Endothelial cell of umbilical vein (primary cell): ENCODE data around the gene SDC1. TPM values are rescaled to one million over a fixed set of nuclear protein-coding genes. Genes with fewer than 3 reads are reported as not detected.

Experiments
- Bru-seq: library from RNA; stranded (reverse); fragments of 400-500 nt; gene quantifications from one replicate; lab custom pipeline; 2021; lab: Mats Ljungman, UMichigan
- BruChase-seq, 2 experiments: library from RNA; stranded (reverse); fragments of 400-500 nt; gene quantifications; one replicate each; lab custom pipeline; 2021; lab: Mats Ljungman, UMichigan
- BruUV-seq: library from RNA; stranded (reverse); fragments of 400-500 nt; replicated peaks from 2 replicates; lab custom pipeline; 2021; lab: Mats Ljungman, UMichigan
- CTCF ChIA-PET: fragments of 300-600, 350-600 bp; sonication (Branson Sonifier 250); formaldehyde crosslinking; loops from one replicate; lab custom pipeline; 2021; ENCODE audit warnings: antibody characterized with exemption, inconsistent platforms; lab: Charles Lee
- POLR2A ChIA-PET: fragments of 300-600, 350-600 bp; sonication (Branson Sonifier 250); formaldehyde crosslinking; loops from one replicate; lab custom pipeline; 2021; ENCODE audit warnings: antibody characterized with exemption, inconsistent platforms; lab: Charles Lee
- DNase-seq: peaks from one replicate; pipeline ENCODE4 v3.0.0-alpha.2; 2011; ENCODE audit warnings: low read depth, low spot score
- FAIRE-seq: peaks from 2 replicates; lab custom pipeline; 2011; peaks lifted over from hg19 to GRCh38; lab: Jason Lieb, UNC
- H2AFZ ChIP-seq: 2 replicates; pipeline ENCODE4 v1.6.0; 2012; ENCODE audit warnings: low read depth, low read length, control low read depth, inconsistent platforms
- H3K27ac ChIP-seq: 2 replicates; pipeline ENCODE4 v1.5.1; 2011; ENCODE audit warnings: low read depth, mild to moderate bottlenecking, control low read depth, low read length, moderate library complexity; ENCODE audit not compliant: insufficient read depth
- H3K27me3 ChIP-seq, 2 experiments: 2 replicates each; pipeline versions ENCODE4 v1.6.0 to v1.6.1; 2011; ENCODE audit warnings: low read length in 2 of 2, mixed read lengths in 1 of 2; ENCODE audit not compliant: control insufficient read depth in 2 of 2, insufficient read depth in 2 of 2
- H3K36me3 ChIP-seq, 2 experiments: 2 replicates in 1 of 2; 3 replicates in 1 of 2; pipeline ENCODE4 v1.5.1; 2011; ENCODE audit warnings: low read length in 2 of 2, mild to moderate bottlenecking in 1 of 2, moderate library complexity in 1 of 2; ENCODE audit not compliant: control insufficient read depth in 2 of 2, insufficient read depth in 2 of 2; ENCODE audit errors: extremely low read depth in 1 of 2
- H3K4me1 ChIP-seq: 3 replicates; pipeline ENCODE4 v1.5.1; 2011; ENCODE audit warnings: mild to moderate bottlenecking, low read length; ENCODE audit not compliant: control insufficient read depth, insufficient read depth; ENCODE audit errors: extremely low read depth
- H3K4me2 ChIP-seq: 2 replicates; pipeline ENCODE4 v1.6.1; 2011; ENCODE audit warnings: low read length, control low read depth, mixed read lengths; ENCODE audit not compliant: insufficient read depth
- H3K4me3 ChIP-seq, 3 experiments: fragments of 200-600 bp in 1 of 3; sonication (generic), shearing (Covaris generic) in 1 of 3; replicated peaks in 1 of 3; 2 replicates each; pipeline ENCODE4 v1.5.1; 2011 to 2016; ENCODE audit warnings: control low read depth in 3 of 3, low read length in 3 of 3, mild to moderate bottlenecking in 2 of 3, inconsistent platforms in 1 of 3, low read depth in 1 of 3, moderate library complexity in 1 of 3; ENCODE audit not compliant: insufficient read depth in 1 of 3
- H3K79me2 ChIP-seq: 2 replicates; pipeline ENCODE4 v1.6.0; 2012; ENCODE audit warnings: low read length, inconsistent platforms; ENCODE audit not compliant: control insufficient read depth, insufficient read depth
- H3K9ac ChIP-seq: replicated peaks from 2 replicates; pipeline ENCODE3; 2011; ENCODE audit warnings: low read length, control low read depth; ENCODE audit not compliant: insufficient read depth; ENCODE audit errors: extremely low read depth
- H3K9me1 ChIP-seq: replicated peaks from 3 replicates; pipeline ENCODE4 v1.6.0; 2011; ENCODE audit warnings: mild to moderate bottlenecking, low read length; ENCODE audit not compliant: control insufficient read depth, insufficient read depth; ENCODE audit errors: extremely low read depth
- H3K9me3 ChIP-seq: replicated peaks from 2 replicates; pipeline ENCODE4 v1.5.1; 2012; ENCODE audit warnings: low read length, inconsistent platforms; ENCODE audit not compliant: control insufficient read depth, insufficient read depth
- H4K20me1 ChIP-seq: replicated peaks from 2 replicates; pipeline ENCODE3; 2011; ENCODE audit warnings: mild to moderate bottlenecking, low read length; ENCODE audit not compliant: control insufficient read depth, insufficient read depth; ENCODE audit errors: extremely low read depth
- FOS ChIP-seq: IDR thresholded peaks from 2 replicates; pipeline ENCODE4 v1.6.1; 2011; ENCODE audit warnings: mild to moderate bottlenecking, low read length, moderate library complexity, borderline replicate concordance; ENCODE audit not compliant: insufficient read depth
- JUN ChIP-seq: IDR thresholded peaks from 2 replicates; pipeline ENCODE4 v1.6.1; 2011; ENCODE audit warnings: borderline replicate concordance, low read depth; ENCODE audit not compliant: insufficient read length, insufficient read depth
- POLR2AphosphoS5 ChIP-seq: IDR thresholded peaks from 2 replicates; pipeline ENCODE4 v1.6.1; 2012; ENCODE audit warnings: low read depth, mild to moderate bottlenecking, control low read depth, low read length, moderate library complexity; ENCODE audit not compliant: insufficient read depth
- dilution Hi-C: fragments of 300-500 bp; cut with MboI; formaldehyde crosslinking; loops from one replicate; pipeline ENCODE4 v1.15.0; 2019; ENCODE audit warnings: low sequenced_read_pairs; ENCODE audit not compliant: extremely low pct_ligation_motif_present
- intact Hi-C: fragments of 100-400 bp; cut with micrococcal nuclease; formaldehyde crosslinking; loops from one replicate; pipeline ENCODE4 v1.10.0; 2022
- long read RNA-seq: library from polyadenylated mRNA; stranded (forward); transcript quantifications from one replicate; pipeline ENCODE4 v2.0.0, GENCODE V29; 2021
- polyA minus RNA-seq, 3 experiments: library from RNA; depleted of rRNA, polyadenylated mRNA; stranded (reverse); fragments of >200 nt; gene quantifications; 1 replicate in 1 of 3; 2 replicates in 2 of 3; pipeline ENCODE4 v1.2.3, GENCODE V29; 2011
- polyA plus RNA-seq, 4 experiments: library from polyadenylated mRNA; depleted of rRNA in 3 of 4; stranded (reverse) in 3 of 4; unstranded in 1 of 4; fragments of >200 nt; gene quantifications; 2 replicates each; pipeline versions ENCODE4 v1.2.1 to v1.2.3, GENCODE V29; 2011 to 2012; ENCODE audit warnings: missing spikeins in 1 of 4
- total RNA-seq: library from RNA; stranded (reverse); gene quantifications from 2 replicates; pipeline ENCODE4 v1.2.3, GENCODE V29; 2021
- TF ChIP-seq, protein P1 (sequence below): IDR thresholded peaks from 2 replicates; pipeline ENCODE4 v1.6.1; 2011; ENCODE audit not compliant: insufficient read depth, insufficient read length

Gene SDC1, protein sequence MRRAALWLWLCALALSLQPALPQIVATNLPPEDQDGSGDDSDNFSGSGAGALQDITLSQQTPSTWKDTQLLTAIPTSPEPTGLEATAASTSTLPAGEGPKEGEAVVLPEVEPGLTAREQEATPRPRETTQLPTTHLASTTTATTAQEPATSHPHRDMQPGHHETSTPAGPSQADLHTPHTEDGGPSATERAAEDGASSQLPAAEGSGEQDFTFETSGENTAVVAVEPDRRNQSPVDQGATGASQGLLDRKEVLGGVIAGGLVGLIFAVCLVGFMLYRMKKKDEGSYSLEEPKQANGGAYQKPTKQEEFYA
- 3.5 and 4.0 TPM in 2 replicates for total RNA-seq
- polyA plus RNA-seq = 3.2 and 5.6 TPM in 2 replicates
- polyA plus RNA-seq (2011; cell fraction: cytosol; rRNA removed) = 2.7 and 3.1 TPM in 2 replicates
- polyA plus RNA-seq (2011; cell fraction: nucleus; rRNA removed) = 1.4 and 2.0 TPM in 2 replicates
- polyA plus RNA-seq (2012) = 10.6 and 11.3 TPM in 2 replicates
- polyA minus RNA-seq = 1.1 and 2.3 TPM in 2 replicates
- 15.5 TPM for polyA minus RNA-seq (2011; cell fraction: cytosol; rRNA and poly(A)+ RNA removed)
- polyA minus RNA-seq (2011; cell fraction: nucleus; rRNA and poly(A)+ RNA removed) = 1.3 TPM in 2 replicates
- Bru-seq, nascent RNA = percentile 27 among the genes with signal in this experiment
- BruChase-seq, experiment 1, labeled RNA remaining after a 6-hour chase = percentile 40 among the genes with signal in this experiment
- BruChase-seq, experiment 2, labeled RNA remaining after a 2-hour chase = percentile 34 among the genes with signal in this experiment
- long read RNA-seq, partial matches to known transcripts = 1 of 4 reads
- long read RNA-seq, other reads (novel, unspliced or antisense) = 0 of 4 reads

DNA sequence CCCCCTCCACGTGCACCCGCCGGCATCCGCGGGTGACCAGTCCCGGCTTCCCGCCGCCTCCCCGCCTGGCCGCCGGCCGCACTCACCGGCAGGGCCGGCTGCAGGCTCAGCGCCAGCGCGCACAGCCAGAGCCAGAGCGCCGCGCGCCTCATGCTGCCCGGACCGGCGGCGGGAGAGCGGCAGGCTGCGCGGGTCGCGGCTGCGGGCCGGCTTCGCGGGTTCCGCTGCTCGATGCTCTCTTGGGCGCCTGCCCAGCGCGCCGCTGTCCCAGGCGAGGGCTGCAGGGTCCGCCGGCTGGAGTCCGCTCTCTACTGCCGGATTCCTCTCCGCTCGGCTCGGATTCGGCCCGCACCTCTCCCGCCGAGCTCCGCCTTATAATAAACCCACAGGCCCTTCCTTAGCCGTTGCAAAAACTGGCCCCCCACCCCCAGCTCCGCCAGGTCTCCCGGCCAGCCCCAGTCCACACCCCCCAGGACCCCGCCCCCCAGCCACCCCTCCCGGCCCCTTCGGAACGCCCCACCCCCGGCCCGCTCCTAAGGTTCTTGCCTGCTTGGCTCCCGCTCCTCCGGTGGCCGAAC lies at the start of gene SDC1:
SDC1 (minus strand) TSS at position 415 of the 578 bp plus-strand sequence; CDS start at position 152, 263 bp downstream.
- Histone ChIP-seq H4K20me1 (no peaks in the 10 kb centered on the region), H3K27ac (no peak within 1 kb of the TSS), H3K9ac (peak within 1 kb of the TSS; percentile 8), H3K9me1 (no peaks in the 10 kb centered on the region), H3K9me3 (no peaks in the 10 kb centered on the region), H2AFZ (peak within 1 kb of the TSS; percentile 75), H3K4me2 (peak within 1 kb of the TSS; percentile 73), H3K36me3 (no peaks in the 10 kb centered on the region), H3K79me2 (no peaks in the 10 kb centered on the region), H3K27me3 (peaks cover 6 to 15% of the 10 kb centered on the region in 2 experiments), H3K4me1 (peaks cover 6% of the 10 kb centered on the region), H3K4me3 (peak within 1 kb of the TSS; percentile 44 to 45 (median 45))
- dilution Hi-C loops = no loop called here
- intact Hi-C loops = loop anchor here (1.0 kb wide), 2 partner anchors 90 to 119 kb away; no protein-coding TSS in a partner anchor
- FAIRE-seq (peak; percentile 75), DNase-seq (peak; percentile 47)
- ChIA-PET CTCF (interaction anchor here (0.7 to 4.9 kb wide), 24 partner anchors 10 to 269 kb away, joined by 3 to 76 read pairs (median 4); partner anchors contain the start of gene LAPTM4A), POLR2A (no interaction called here)
- BruUV-seq = no TSS peak
- no peak for TF ChIP-seq JUN
- TF ChIP-seq, protein P1, sequence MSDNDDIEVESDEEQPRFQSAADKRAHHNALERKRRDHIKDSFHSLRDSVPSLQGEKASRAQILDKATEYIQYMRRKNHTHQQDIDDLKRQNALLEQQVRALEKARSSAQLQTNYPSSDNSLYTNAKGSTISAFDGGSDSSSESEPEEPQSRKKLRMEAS = no peak
- TF ChIP-seq POLR2AphosphoS5 = no peak
- no peak for TF ChIP-seq FOS
